Fibroblast of mammary gland (primary cell): ENCODE measurements around the gene CREB3L1.

ENCODE experiments used
- DNase-seq: peaks from one replicate; pipeline ENCODE4 v3.0.0-alpha.2; 2010; ENCODE audit warnings: low read depth
- H3K4me3 ChIP-seq: 2 replicates; pipeline ENCODE4 v1.5.1; 2011; ENCODE audit warnings: low read depth, mild to moderate bottlenecking, low read length, moderate library complexity; ENCODE audit not compliant: control insufficient read depth
- TF ChIP-seq, protein P1 (sequence below): conservative IDR thresholded peaks from 2 replicates; pipeline ENCODE4 v1.5.1; 2011; ENCODE audit warnings: low read depth, low read length, inconsistent platforms; ENCODE audit not compliant: control insufficient read depth, insufficient read depth

The CREB3L1 gene

DNA sequence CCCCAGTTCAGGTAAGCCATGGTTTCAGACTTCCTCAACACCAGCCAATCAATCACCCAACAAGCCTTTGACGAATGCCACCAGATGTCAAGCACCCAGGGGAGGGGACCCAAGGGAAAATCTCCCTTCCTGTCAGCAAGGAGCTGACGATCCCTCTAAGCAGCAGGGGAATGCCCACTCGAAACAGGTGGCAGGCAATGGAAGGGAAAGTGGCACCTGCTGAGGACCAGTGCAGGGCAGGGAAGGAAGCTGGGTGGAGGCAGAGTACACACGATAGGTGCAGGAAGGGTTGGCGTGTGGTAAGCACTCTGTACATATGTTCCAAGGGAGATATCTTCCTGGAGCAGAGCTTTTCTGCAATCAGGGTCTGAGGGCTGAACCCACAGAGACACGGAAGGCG, 11.7 kb upstream of the CREB3L1 start:
- no peak overlapping the region for H3K4me3 ChIP-seq
- TF ChIP-seq, protein P1, sequence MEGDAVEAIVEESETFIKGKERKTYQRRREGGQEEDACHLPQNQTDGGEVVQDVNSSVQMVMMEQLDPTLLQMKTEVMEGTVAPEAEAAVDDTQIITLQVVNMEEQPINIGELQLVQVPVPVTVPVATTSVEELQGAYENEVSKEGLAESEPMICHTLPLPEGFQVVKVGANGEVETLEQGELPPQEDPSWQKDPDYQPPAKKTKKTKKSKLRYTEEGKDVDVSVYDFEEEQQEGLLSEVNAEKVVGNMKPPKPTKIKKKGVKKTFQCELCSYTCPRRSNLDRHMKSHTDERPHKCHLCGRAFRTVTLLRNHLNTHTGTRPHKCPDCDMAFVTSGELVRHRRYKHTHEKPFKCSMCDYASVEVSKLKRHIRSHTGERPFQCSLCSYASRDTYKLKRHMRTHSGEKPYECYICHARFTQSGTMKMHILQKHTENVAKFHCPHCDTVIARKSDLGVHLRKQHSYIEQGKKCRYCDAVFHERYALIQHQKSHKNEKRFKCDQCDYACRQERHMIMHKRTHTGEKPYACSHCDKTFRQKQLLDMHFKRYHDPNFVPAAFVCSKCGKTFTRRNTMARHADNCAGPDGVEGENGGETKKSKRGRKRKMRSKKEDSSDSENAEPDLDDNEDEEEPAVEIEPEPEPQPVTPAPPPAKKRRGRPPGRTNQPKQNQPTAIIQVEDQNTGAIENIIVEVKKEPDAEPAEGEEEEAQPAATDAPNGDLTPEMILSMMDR = no peak

DNA sequence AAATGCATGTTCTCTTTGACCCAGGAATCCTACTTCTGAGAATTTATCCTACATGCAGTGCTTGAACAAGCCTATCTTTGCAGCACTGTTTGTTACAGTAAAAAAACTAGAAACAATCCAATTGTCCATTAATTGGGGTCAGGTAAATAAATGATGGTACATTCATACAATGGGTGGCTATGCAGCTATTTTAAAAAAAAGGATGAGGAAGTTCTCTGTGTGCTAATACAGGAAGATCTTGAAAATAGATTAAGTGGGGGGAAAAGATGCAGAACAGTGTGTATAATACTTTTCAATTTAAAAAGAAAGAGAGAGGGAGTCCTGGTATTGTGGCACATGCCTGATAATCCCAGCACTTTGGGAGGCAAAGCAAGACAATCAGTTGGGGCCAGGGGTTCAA, 9.5 kb upstream of the CREB3L1 start:
- no peak overlapping the region for H3K4me3 ChIP-seq
- no peak for DNase-seq
- TF ChIP-seq, protein P1 = no peak

More for the DNA sequence above, 11.7 kb upstream of the CREB3L1 start:
- DNase-seq = no peak

DNA sequence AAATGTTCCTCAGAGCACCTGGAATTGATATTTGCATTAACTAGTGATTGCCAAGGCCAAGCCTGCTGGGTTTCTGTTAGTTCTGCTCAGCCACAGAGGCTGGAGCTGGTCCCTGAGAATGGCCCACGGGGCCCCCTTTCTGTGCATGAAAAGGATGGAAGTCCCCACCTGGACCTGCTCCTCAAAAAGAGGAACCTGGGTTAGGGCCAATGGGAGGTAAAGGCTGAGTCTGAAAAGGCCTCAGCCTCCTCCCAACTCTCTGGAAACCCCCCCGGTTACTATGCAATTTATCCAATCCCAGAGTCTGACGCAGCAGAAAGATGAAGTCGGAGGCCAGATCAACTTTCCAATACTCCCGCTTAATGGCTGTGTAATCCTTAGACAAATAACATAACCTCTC, 6.8 kb upstream of the CREB3L1 start:
- no peak overlapping the region for H3K4me3 ChIP-seq
- TF ChIP-seq, protein P1 = no peak
- no peak for DNase-seq

DNA sequence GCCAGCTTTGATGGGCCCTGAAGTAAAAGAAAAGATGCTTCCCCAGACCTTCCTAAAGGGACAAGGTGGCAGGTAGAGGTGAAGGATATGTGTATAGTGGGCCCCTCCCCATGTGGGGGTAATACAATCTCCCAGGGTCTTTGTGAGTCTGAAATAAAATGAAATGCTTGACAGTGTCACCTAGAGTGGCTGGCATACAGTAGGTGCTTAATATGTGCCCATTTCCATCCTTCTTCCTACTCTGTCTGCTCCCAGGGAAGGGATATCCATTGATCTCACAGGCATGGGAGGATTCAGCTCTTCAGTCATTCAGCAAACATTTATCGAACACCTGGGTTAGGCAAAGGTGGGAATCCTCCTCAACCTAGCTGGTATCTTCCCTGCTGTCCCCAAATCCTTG, 6.1 kb upstream of the CREB3L1 start:
- no peak overlapping the region for H3K4me3 ChIP-seq
- TF ChIP-seq, protein P1 = no peak
- DNase-seq = no peak

DNA sequence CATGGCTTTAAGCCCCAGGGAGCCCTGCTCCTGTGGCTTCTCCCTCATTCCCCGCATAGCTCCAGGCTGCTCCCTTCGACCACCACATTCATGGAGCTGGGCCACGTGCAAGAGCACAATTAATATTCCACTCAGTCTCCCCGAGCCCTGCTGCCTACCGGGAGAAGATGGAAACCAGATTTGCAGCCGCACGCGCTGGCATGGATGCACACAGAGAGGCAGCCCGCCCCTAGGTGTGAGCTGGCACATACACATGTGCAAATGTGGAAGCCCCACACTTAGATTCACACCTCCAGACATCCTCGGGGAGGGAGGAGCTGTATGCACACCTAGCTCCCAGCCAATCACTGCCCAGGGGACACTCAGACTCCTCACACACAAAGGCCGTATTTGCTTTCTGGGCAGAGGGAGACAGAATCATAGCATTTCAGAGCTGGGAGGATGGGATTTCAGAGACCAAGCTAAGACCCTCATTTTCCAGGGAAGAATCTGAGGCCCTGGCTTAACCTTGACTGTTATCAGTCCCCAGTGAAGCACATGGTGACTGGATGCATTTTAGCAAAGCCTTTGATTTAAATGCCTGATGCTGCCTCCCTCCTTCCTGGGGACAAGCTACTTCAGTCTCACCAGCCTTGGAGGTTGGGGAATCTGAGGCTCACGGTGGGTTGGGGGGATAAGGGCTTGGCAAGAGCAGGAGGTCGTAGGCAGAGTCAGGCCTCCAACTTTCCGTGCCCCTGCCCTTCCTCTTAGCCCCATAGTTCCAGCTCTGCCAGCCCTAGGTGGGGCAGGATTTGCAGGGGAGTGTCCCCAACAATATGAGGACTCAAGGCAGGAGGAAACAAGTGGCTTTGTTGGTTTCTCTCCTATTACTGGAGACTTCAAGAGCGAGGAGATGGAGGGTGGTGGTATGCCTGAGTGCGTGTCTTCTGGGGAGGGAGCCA, 5.3 kb upstream of the CREB3L1 start:
- no peak overlapping the region for H3K4me3 ChIP-seq
- TF ChIP-seq, protein P1 = no peak
- no peak for DNase-seq

DNA sequence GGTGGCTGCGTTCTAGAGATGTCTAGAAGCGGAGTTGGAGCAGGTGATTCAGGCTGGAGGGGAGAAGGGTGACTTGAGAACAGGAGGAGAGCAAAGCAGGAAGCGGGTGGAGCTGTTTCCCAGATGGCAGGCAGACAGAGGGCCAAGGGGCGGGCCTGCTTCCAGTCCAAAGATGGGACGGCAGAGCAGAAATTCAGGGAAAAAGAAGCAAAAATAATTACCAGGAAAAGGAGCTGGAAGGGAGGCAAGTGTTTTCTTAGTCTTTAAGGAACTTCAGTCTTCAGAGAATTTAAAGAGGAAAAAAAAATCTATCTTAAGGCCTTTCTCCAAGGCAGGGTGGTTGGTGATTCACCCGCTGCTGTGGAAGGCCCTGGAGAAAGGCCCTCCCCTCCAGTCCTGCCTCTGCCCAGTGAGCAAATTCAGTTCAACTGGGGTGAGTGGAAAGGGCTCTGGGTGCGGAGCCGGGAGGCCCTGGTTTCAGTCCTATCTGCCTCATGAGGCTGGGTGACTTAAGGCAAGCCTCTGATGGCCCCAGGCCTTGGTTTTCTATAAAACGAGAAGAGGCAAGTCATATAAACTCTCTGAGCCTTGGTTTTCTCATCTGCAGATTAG, 4.5 kb upstream of the CREB3L1 start:
- no peak overlapping the region for H3K4me3 ChIP-seq
- TF ChIP-seq, protein P1 = no peak

More for the DNA sequence above, 4.5 kb upstream of the CREB3L1 start:
- DNase-seq = peak; percentile 85
